Gastrocnemius medialis (tissue), 4 donors: ENCODE data around the gene NELL2.

Experiments
- POLR2A ChIP-seq, 2 donors: fragments of 450-650 bp; IDR thresholded peaks; one replicate each; pipeline ENCODE4 v1.6.1; 2017; ENCODE audit warnings: antibody characterized with exemption in 2 of 2, mild to moderate bottlenecking in 2 of 2, moderate library complexity in 2 of 2
- TF ChIP-seq, protein P1 (sequence below), 5 experiments: fragments of 450-650 bp in 3 of 5; fragments of 200-600 bp in 2 of 5; sonication (generic) in 2 of 5; IDR thresholded peaks in 4 of 5; conservative IDR thresholded peaks in 1 of 5; 1 replicate in 4 of 5; 2 replicates in 1 of 5; pipeline ENCODE4 v1.5.1; 2016 to 2019; ENCODE audit warnings: antibody characterized with exemption in 5 of 5, mild to moderate bottlenecking in 3 of 5, moderate library complexity in 3 of 5

- TF ChIP-seq, protein P1, sequence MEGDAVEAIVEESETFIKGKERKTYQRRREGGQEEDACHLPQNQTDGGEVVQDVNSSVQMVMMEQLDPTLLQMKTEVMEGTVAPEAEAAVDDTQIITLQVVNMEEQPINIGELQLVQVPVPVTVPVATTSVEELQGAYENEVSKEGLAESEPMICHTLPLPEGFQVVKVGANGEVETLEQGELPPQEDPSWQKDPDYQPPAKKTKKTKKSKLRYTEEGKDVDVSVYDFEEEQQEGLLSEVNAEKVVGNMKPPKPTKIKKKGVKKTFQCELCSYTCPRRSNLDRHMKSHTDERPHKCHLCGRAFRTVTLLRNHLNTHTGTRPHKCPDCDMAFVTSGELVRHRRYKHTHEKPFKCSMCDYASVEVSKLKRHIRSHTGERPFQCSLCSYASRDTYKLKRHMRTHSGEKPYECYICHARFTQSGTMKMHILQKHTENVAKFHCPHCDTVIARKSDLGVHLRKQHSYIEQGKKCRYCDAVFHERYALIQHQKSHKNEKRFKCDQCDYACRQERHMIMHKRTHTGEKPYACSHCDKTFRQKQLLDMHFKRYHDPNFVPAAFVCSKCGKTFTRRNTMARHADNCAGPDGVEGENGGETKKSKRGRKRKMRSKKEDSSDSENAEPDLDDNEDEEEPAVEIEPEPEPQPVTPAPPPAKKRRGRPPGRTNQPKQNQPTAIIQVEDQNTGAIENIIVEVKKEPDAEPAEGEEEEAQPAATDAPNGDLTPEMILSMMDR (IDR thresholded peaks at IDR 0.05 in 4 of 5, conservative IDR thresholded peaks at IDR 0.05 in 1 of 5): no peak
- TF ChIP-seq POLR2A (IDR thresholded peaks at IDR 0.05): no peak
These were observed 305.0 kb downstream of the NELL2 start for GRCh38 chr12:44571006-44571550.
